ENCODE measurements around the gene NAB2. TPM values are rescaled to one million over a fixed set of nuclear protein-coding genes. Genes with fewer than 3 reads are reported as not detected.
A peak's percentile ranks its signal among the peaks of the same experiment; 100 is the strongest.

The NAB2 gene
- total and polyA plus RNA-seq, 9 of the 15 experiments (the other 6 are each of a cell fraction or from before 2014, with no cell fraction given), result 0.45 to 40.9 (median 20.4) TPM

GRCh38 chr12:57101892-57102695 lies 13.2 kb downstream of the NAB2 start (continued):
- TF ChIP-seq ZNF584 (CRISPR knock-in tag; IDR thresholded peaks at IDR 0.05; ENCODE audit: low read depth) (no peak), FOXA3 (CRISPR knock-in tag; conservative IDR thresholded peaks at IDR 0.05 in 1 of 2, IDR thresholded peaks at IDR 0.05 in 1 of 2) (peak; percentile 43 to 86; a peak in 2 of 4 replicates), SETDB1 (IDR thresholded peaks at IDR 0.05; ENCODE audit: low read length) (peak; percentile 53), SP1 (CRISPR knock-in tag; IDR thresholded peaks at IDR 0.05) (0 out of 2 replicates have a peak, but pooled peaks have one; percentile 18), ELF4 (CRISPR knock-in tag; IDR thresholded peaks at IDR 0.05) (0 out of 2 replicates have a peak, but pooled peaks have one; percentile 40), ZNF311 (CRISPR knock-in tag; IDR thresholded peaks at IDR 0.05) (no peak), NCOR1 (IDR thresholded peaks at IDR 0.05) (peak; percentile 82), HDAC2 (IDR thresholded peaks at IDR 0.05) (0 out of 2 replicates have a peak, but pooled peaks have one; percentile 11), FOXK2 (conservative IDR thresholded peaks at IDR 0.05 in 1 of 2, IDR thresholded peaks at IDR 0.05 in 1 of 2; ENCODE audit: low read depth in 2 of 2) (peak in 1 of 2 experiments; percentile 35; a peak in 2 of 4 replicates), ETV6 (IDR thresholded peaks at IDR 0.05; ENCODE audit: borderline replicate concordance in 1 of 2, low read depth in 2 of 2, low read length in 1 of 2) (no peak), ETV6 (CRISPR knock-in tag; IDR thresholded peaks at IDR 0.05; ENCODE audit: borderline replicate concordance) (no peak), ESRRA (IDR thresholded peaks at IDR 0.05; ENCODE audit: borderline replicate concordance, low read depth) (peak; percentile 80; the same call in 1 of the 2 replicates), MAX (CRISPR knock-in tag; IDR thresholded peaks at IDR 0.05) (peak; percentile 51; the same call in 1 of the 2 replicates), ZEB2 (IDR thresholded peaks at IDR 0.05) (0 out of 2 replicates have a peak, but pooled peaks have one; percentile 29), CBFA2T2 (conservative IDR thresholded peaks at IDR 0.05) (peak; percentile 66), CLOCK (CRISPR knock-in tag; IDR thresholded peaks at IDR 0.05; ENCODE audit: borderline replicate concordance) (no peak), KDM1A (IDR thresholded peaks at IDR 0.05) (peak; percentile 84), TBP (optimal IDR thresholded peaks at IDR 0.05; ENCODE audit: low read depth, low read length) (peak; percentile 18), EP300 (IDR thresholded peaks at IDR 0.05; ENCODE audit: low read length) (peak; percentile 41; the same call in 1 of the 2 replicates), ZNF76 (CRISPR knock-in tag; IDR thresholded peaks at IDR 0.05; ENCODE audit: borderline replicate concordance) (no peak)
- TF ChIP-seq, protein P1, sequence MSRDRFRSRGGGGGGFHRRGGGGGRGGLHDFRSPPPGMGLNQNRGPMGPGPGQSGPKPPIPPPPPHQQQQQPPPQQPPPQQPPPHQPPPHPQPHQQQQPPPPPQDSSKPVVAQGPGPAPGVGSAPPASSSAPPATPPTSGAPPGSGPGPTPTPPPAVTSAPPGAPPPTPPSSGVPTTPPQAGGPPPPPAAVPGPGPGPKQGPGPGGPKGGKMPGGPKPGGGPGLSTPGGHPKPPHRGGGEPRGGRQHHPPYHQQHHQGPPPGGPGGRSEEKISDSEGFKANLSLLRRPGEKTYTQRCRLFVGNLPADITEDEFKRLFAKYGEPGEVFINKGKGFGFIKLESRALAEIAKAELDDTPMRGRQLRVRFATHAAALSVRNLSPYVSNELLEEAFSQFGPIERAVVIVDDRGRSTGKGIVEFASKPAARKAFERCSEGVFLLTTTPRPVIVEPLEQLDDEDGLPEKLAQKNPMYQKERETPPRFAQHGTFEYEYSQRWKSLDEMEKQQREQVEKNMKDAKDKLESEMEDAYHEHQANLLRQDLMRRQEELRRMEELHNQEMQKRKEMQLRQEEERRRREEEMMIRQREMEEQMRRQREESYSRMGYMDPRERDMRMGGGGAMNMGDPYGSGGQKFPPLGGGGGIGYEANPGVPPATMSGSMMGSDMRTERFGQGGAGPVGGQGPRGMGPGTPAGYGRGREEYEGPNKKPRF (IDR thresholded peaks at IDR 0.05; ENCODE audit: low read depth, low read length), result no peak
- TF ChIP-seq, protein P2, sequence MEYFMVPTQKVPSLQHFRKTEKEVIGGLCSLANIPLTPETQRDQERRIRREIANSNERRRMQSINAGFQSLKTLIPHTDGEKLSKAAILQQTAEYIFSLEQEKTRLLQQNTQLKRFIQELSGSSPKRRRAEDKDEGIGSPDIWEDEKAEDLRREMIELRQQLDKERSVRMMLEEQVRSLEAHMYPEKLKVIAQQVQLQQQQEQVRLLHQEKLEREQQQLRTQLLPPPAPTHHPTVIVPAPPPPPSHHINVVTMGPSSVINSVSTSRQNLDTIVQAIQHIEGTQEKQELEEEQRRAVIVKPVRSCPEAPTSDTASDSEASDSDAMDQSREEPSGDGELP (CRISPR knock-in tag; IDR thresholded peaks at IDR 0.05; ENCODE audit: borderline replicate concordance), result peak; percentile 43; the same call in 1 of the 2 replicates

Data from K562 (cell line).